NCI-H1417 (cell line): Measurements from ENCODE around the gene GPRC5A.
A peak's percentile ranks its signal among the peaks of the same experiment; 100 is the strongest.
"Not testable (repeated sequence)": the region's sequence is repeated elsewhere in the genome, so short reads cannot be mapped to it uniquely, and the experiment has no call there.

Experiments
- DNase-seq, 3 experiments: peaks; one replicate each; lab custom pipeline; 2025; lab: John Stamatoyannopoulos, UW

GPRC5A gene, protein sequence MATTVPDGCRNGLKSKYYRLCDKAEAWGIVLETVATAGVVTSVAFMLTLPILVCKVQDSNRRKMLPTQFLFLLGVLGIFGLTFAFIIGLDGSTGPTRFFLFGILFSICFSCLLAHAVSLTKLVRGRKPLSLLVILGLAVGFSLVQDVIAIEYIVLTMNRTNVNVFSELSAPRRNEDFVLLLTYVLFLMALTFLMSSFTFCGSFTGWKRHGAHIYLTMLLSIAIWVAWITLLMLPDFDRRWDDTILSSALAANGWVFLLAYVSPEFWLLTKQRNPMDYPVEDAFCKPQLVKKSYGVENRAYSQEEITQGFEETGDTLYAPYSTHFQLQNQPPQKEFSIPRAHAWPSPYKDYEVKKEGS

GRCh38 chr12:12891080-12891880, at the start of gene GPRC5A:
GPRC5A (plus strand) TSS chr12:12891562; CDS start chr12:12908250, 16,688 bp downstream.
- peak in 2 of 3 experiments; percentile 57 to 66 for DNase-seq

GRCh38 chr12:12845794-12846243, 45.5 kb upstream of the GPRC5A start:
- no peak for DNase-seq

- DNase-seq, result not testable (repeated sequence)
Measured at GRCh38 chr12:12846780-12847179, 44.6 kb upstream of the GPRC5A start.

DNA sequence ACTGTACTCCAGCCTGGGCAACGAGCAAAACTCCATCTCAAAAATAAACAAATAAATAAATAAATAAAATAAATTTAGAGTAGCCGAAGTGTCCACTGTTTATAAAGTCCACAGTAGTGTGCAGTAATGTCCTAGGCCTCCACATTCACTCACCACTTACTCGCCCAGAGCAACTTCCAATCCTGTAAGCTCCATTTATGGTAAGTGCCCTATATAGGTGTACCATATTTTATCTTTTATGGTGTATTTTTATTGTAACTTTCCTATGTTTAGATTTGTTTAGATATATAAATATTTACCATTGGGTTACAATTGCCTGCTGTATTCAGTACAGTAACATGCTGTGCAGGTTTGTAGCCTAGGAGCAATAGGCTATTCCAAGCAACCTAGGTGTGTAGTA, 37.9 kb upstream of the GPRC5A start:
- no peak for DNase-seq

DNA sequence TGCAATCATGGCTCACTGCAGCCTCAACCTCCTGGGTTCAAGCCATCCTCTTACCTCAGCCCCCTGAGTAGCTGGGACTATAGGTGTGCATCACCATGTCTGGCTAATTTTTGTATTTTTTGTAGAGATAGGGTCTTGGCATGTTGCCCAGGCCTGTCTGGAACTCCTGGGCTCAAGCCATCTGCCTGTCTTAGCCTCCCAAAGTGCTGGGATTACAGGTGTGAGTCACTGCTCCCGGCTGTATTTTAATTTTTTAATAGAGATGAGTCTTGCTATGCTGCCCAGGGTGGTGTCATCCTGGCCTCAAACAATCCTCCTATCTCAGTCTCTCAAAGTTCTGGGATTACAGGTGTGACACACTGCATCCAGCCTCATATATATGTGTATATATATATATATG, 31.7 kb upstream of the GPRC5A start:
- DNase-seq, result peak in 1 of 3 experiments; percentile 10

DNA sequence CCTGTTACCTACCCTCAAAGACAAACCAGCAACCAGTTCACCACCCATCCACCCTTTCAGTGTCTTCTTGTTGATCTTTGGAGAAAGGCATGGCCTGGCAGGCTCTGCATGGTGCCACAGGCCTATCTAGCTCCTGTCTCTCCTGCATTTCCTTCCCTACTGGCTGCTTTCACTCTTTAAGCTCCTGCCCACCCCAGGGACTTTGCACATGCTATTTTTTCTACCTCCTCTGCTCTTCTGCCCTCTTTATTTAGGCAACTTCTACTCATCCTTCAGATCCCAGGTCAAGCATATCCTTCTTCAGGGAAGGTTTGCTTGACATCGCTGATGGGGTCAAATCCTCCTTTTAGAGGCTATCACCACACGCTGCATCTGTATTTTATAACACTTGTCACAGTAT, 27.1 kb upstream of the GPRC5A start:
- no peak for DNase-seq

DNA sequence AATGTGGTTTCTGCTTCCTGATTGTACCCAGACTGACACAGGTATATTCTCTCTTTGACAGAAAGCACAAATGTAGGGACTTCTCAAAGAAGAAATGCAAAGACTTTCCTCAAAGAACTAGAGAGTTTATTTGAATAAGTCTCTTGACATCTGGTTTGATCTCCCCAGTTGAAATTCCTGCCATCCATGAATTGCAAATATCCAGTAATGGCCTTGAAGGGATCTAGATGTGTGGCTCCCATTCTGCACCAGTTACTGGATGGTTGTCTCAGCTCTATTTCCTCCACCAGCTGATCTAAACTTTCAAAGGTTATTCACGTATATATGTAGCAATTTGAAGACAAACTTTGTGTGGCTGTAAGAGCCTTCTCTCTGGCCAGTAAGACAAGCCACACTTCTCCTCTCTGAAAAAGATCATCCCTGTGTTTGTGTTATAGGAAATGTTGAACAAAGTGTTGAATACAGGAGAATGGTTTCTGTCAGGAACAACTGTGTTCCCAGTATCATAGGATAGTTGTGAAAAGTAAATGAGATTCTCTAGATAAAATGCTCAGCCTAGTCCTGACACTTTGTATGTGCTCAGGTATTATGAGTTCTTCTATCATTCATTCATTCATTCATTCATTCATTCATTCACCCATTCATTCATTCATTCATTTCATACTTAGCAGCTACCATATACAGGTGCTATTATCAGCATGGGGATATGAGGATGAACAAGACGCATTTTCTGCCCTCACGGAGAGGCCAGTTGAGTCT, 22.7 kb upstream of the GPRC5A start:
- no peak for DNase-seq

GRCh38 chr12:12870465-12870864, 20.9 kb upstream of the GPRC5A start:
- no peak for DNase-seq

GRCh38 chr12:12871587-12872138, 19.7 kb upstream of the GPRC5A start:
- DNase-seq, result no peak

- DNase-seq, result peak in 2 of 3 experiments; percentile 13 to 64
Measured at GRCh38 chr12:12872139-12872933, 19.0 kb upstream of the GPRC5A start.

DNA sequence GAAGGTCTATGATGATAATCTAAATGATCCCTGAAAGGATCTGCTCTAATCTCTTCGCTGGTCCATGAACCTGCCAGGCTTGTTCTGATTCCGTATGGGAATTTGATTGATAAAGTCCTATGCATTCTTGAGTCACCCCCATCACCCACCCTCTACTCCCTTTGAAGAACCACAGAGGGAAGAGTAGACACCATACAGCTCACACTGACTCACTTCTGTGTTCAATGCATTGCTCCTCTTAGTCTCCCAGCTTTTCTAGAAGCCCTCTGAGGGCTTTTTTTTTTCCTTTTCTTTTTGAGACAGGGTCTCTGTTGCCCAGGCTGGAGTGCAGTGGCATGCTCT, 18.5 kb upstream of the GPRC5A start:
- no peak for DNase-seq

DNA sequence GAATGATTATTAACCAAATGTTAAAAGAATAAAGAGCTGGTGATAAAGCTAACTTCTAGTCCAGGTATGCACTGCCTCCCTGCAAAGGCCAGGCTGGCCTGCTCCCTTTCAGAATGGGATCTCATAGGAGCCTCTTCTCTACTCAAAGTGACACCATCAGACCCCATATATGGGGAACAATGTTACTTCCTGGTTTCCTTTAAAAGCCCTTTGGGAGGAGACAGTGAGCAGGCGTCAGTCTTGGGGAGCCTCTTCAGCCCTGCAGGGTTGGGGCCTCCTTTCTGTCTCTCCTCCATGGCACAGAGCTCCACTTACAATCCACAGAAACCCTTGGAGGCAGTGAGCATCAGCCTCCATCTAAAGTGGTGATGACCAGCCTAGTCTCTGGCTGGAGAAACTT, 17.3 kb upstream of the GPRC5A start:
- no peak for DNase-seq

GRCh38 chr12:12875301-12875700, 16.1 kb upstream of the GPRC5A start:
- DNase-seq, result not testable (repeated sequence)

DNA sequence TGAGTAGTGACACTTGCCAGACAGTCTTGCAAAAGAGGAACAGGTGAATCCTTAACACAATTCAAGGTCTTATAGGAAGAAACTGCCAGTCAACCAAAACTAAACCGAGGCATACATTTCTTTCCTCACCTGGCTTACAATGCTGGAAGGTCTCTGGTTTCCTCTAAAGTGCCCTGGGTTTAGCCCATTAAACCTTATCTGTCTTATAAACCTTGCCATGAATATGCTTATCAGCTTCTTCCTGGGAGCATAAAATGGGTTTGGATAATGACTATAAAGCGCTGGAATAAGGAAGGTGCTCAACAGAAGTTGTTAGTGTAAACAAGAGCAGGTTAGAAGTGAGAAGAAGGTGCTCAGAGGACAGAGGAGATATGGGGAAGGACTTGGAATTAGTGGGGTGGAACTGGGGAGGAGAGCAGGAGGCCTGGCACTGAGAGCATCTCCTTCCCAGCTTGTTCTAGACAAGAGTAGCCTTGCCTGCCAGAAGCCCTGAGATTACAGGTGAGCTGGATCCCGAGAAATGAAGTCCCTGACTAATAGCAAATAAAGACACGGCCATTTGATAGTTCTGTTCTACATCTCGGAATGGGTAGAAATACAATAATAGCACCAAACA, 14.1 kb upstream of the GPRC5A start:
- no peak for DNase-seq

- peak in 1 of 3 experiments; percentile 18 for DNase-seq
Measured at GRCh38 chr12:12877781-12878455, 13.4 kb upstream of the GPRC5A start.

- no peak for DNase-seq
Measured at GRCh38 chr12:12880537-12880936, 10.8 kb upstream of the GPRC5A start.

- DNase-seq, result no peak
Measured at GRCh38 chr12:12881151-12881909, 10.0 kb upstream of the GPRC5A start.

DNA sequence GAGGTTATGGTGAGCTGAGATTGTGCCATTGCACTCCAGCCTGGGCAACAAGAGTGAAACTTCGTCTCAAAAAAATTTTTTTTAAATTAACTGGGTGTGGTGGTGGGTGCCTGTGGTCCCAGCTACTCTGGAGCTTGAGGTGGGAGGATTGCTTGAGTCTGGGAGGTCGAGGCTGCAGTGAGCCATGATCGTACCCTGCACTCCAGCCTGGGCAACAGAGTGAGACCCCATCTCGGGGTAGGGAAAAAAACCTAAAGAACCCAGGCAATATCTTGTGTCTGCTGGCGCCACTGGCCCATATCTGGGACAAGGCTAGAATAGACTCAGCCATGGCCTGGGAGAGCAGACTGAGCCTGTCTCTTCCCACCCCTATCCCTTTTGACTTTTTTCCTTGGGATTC, 9.1 kb upstream of the GPRC5A start:
- DNase-seq, result no peak

DNA sequence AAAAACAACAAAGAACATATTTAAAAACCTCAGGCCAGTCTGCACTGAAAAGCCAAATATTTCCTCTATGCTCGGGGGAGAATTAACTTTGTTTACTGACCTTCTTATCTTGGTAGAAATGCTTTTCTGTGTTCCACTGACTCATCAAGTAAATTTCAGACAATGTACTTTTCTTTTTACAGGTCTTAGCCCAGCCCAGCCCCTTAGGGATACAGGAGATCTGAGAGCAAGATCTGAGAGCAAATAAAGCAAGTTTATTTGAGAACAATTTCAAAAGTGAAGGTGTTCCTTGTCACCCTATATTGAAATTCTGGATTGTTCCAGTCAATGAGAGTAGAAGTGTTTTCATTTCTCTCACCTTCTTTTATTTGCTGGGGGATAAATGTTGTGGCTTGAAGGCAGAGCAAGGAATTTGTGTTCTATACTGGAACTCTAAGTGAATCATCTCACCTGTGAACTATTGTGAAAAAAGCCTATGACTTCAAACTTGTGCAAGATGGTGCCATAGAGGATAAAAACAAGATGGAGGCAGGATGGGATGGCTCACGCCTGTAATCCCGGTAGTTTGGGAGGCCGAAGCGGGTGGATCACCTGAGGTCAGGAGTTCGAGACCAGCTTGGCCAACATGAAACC, 7.9 kb upstream of the GPRC5A start:
- no peak for DNase-seq
